GM18951 (cell line): ENCODE data around the gene ZNF75A.

Experiments
- POLR2A ChIP-seq: IDR thresholded peaks from 4 replicates; pipeline ENCODE4 v1.6.1; 2011; ENCODE audit warnings: mild to moderate bottlenecking; ENCODE audit not compliant: insufficient read length, insufficient read depth; ENCODE audit errors: extremely low read depth
- in situ Hi-C: fragments of 300-500 bp; cut with MboI; formaldehyde crosslinking; loops from one replicate; pipeline ENCODE4 v1.12.0; 2022; ENCODE audit warnings: low sequenced_read_pairs, mixed read lengths, inconsistent platforms; ENCODE audit not compliant: unreplicated experiment

Gene ZNF75A

DNA sequence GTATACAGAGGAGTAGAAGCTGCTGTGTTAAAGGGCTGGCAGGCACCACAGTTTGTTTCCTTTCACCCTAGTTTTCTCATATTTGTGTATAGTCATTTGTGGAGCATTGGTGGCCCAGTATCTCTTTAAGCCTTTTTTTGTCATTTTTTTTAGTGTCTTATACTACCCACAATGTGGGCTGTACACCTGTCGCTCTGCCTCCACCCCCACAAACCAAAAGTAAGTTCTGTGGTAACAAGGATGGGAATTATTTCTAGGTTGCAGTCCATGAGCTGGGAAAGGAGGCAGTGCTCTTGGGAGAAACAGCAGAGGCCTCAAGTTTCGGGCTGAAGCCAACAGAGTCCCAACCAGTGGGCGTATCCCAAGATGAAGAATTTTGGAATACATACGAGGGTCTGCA lies 6.2 kb downstream of the ZNF75A start:
- in situ Hi-C loops: no loop called here
- no peak for TF ChIP-seq POLR2A

DNA sequence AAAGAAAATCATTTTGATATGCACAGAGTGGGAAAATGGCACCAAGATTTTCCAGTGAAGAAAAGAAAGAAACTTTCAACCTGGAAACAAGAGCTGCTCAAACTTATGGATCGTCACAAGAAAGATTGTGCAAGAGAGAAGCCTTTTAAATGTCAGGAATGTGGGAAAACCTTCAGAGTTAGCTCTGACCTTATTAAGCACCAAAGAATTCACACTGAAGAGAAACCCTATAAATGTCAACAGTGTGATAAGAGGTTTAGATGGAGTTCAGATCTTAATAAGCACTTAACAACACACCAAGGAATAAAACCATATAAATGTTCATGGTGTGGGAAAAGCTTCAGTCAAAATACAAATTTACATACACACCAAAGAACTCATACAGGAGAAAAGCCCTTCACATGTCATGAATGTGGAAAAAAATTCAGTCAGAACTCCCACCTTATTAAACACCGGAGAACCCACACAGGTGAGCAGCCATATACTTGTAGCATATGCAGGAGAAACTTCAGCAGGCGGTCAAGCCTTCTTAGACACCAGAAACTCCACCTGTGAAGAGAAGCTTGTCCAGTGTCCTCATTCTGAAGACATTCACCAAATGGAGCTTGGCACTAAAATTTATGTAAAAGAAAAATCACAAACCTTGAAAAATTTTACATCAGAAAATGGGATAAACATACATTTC lies 12.2 kb downstream of the ZNF75A start:
- in situ Hi-C loops: no loop called here
- TF ChIP-seq POLR2A: no peak

DNA sequence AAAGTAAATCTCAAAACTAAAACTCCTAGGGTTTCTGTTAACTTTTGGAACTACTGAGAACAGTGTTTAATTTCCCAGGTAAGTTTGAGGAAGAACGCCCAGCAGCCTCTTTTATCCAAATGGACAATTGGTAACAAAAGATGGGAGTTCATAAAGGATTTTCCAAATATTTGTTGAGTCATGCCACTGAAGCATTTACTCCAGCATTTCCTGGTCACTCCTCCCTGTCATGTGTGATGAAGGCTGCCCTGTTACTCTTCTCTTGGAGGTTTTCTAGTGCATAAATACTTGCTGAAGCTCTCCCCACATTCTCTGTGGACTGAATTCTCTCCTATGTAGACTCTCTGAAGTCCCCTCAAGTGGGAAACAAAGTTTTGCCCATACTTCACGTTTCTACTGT lies 16.5 kb downstream of the ZNF75A start:
- no peak for TF ChIP-seq POLR2A
- in situ Hi-C loops: no loop called here

DNA sequence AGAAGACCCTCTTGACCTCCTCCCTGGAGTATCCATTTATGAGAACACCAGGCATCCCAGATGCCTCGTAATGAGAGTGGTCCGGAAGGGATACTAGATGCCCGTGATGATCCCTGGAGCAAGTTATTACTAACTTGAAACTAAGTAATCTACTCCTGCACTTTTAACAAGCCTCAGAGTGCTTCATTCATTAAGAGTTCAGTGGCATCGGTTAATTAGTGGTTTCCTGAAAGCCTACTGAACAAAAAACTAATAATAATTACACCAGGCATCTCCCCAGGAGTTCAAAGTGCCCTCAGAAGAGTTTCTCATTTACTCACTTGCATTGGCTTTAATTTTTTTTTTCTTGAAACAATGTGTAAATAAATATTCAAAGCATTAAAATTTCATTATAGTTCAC lies 22.2 kb downstream of the ZNF75A start:
- TF ChIP-seq POLR2A: no peak
- in situ Hi-C loops: no loop called here

DNA sequence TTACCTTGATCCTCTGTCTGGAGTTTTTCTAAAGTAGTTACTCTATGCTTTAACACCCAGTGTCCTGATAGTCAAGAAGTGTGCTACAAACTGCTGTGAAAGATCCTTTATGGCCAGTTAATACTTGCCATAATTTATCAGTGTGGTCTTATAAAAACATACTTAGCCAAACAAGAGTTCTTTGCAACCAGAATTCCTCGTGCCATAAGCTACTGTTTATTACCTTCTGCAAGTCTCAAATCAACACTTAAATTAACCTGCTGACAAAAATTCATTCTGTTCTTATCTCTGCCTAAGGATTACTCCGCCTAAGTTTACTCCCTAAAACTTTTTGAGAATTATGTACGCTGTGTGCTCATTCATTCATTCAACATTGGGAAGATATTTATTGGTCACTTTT lies 22.8 kb downstream of the ZNF75A start:
- no peak for TF ChIP-seq POLR2A
- in situ Hi-C loops: no loop called here

DNA sequence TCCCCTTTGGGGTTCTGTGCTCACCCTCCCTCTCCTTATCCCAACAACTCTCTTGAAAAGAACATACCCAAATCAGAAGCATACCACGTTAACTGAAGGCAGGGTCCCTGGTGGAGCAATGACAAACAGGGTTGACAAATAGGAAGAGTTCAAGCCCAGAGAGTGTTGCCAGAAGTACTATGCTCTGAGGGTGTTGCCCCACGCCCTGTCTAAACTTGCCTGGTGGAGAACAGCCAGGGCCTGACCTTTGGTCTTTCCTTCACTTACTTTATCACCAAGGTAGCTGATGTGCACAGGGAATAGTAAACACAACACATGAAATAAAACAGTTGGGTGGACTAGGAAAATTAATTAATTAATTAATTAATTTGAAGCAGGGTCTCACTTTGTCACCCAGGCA lies 23.3 kb downstream of the ZNF75A start:
- in situ Hi-C loops: no loop called here
- TF ChIP-seq POLR2A: no peak

DNA sequence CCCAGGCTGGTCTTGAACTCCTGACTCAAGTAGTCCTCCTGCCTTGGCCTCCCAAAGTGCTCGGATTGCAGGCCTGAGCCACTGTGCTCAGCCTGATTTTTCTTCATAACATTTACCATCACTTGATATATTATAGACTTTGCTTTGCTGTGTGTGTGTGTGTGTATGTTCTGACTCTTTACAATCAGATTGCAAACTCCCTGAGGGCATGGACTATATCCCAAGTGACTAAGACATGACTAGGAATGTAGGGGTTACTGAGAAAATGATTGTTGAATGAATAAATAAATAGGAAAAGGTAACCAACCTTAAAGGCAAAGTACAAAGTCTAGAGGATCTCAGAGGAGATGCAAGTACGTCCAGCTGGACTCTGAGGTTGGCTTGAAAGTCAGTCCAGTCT lies 40.7 kb downstream of the ZNF75A start:
- no peak for TF ChIP-seq POLR2A
- in situ Hi-C loops: no loop called here

DNA sequence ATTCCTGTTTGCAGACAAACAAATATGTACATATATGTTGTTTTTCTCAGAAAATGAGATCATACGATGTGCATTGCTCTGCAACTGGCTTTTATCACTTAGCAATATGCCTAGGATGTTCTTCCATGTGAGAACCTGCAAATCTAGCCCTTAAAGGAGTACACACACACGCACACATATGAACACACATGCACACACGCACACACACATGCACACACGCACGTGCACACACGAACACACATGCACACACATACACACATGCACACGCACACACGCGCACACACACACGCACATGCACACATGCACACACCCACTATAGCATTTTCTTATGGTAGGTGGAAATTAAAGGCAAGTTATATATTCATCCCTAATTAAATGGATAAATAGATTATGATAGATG lies 42.3 kb downstream of the ZNF75A start:
- no peak for TF ChIP-seq POLR2A
- in situ Hi-C loops: no loop called here

DNA sequence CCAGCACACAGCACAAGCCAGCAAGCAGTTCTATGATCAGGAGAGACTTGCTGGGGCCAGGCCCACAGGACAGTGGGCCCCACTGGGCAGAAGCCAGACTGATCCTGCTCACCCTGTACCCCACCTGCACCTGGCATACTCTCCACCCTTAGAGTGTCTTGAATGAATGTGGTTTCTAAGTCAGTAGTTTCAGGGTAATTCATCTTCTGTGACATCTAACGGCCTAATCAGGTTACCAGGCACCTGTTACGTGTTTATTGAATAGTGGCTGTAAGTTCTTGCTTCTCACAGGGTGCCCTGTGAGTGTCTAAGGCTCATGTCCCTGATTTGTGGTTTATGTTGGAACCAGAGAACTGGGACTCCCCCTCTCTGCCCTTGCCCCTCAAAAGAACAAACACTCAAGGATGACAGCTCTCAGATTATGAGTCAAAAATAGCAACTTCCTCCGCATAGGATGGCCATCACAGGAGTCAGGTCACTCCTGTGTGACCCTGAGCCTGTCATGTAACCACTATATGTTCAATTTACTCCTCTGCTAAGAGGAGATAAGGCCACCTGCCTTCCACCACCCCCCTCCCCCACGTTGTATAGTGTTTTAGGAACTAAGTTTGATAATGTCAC lies 43.4 kb downstream of the ZNF75A start:
- TF ChIP-seq POLR2A: no peak
- in situ Hi-C loops: no loop called here

DNA sequence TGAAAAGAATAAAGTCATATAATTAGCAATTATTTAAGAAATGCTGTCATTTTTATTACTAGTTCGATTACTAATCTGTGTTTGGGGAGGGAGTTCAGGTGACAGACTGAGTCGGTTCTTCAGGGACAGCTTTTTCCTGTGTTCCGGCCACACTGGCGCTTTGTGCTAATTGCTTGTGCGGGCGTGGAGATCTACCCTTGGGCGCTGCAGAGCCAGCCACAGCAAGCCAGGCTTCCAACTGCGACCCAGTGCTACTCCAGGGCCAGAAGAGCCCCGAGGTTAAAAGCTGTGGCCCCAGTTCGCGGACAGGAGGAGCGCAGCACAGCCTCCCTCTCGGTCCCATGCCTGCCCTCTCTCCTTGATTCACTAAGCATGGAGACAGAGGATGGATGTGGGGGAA lies 43.9 kb downstream of the ZNF75A start:
- TF ChIP-seq POLR2A: no peak
- in situ Hi-C loops: no loop called here

DNA sequence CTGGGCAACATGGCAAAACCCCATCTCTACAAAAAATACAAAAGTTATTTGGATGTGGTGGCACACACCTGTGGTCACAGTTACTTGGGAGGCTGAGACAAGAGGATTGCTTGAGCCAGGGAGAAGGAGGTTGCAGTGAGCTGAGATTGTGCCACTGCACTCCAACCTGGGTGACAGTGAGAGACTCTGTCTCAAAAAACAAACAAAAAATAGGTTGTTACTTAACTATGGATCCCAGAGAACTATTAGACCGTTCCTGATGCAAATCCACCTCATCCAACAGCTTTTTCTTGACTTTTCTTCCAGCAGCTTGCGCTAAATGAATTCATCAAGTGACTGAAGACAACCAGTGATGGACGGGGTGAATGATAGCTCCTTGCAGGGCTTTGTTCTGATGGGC lies 50.3 kb downstream of the ZNF75A start, which contains the start of gene OR2C1:
Gene OR2C1, plus strand, starts transcription at position 301 of the 400 bp plus-strand sequence. Its CDS starts 52 bp downstream, at position 353.
- in situ Hi-C loops: no loop called here
- no peak for TF ChIP-seq POLR2A

DNA sequence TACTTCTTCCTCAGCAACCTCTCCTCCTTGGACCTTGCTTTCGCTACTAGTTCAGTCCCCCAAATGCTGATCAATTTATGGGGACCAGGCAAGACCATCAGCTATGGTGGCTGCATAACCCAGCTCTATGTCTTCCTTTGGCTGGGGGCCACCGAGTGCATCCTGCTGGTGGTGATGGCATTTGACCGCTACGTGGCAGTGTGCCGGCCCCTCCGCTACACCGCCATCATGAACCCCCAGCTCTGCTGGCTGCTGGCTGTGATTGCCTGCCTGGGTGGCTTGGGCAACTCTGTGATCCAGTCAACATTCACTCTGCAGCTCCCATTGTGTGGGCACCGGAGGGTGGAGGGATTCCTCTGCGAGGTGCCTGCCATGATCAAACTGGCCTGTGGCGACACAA lies 50.8 kb downstream of the ZNF75A start:
- no peak for TF ChIP-seq POLR2A
- in situ Hi-C loops: no loop called here

DNA sequence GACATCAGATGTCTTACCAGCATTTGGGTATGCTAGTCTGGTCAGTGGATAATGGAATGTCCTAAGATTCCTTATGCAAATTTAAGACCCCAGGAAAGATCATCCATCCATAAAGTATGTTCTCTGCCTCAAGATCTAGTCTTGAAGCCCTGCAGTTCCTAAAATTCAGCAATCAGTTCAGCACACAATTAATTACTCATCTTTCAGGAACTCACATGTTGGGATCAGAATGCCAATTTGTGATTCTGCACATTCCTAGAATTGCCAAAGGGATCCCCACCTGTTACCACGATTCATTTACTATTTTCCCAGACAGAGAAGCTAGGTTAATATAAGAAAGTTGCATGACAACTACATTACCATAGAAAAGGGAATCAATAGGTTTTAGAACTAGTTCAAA lies 53.6 kb downstream of the ZNF75A start:
- TF ChIP-seq POLR2A: no peak
- in situ Hi-C loops: no loop called here

DNA sequence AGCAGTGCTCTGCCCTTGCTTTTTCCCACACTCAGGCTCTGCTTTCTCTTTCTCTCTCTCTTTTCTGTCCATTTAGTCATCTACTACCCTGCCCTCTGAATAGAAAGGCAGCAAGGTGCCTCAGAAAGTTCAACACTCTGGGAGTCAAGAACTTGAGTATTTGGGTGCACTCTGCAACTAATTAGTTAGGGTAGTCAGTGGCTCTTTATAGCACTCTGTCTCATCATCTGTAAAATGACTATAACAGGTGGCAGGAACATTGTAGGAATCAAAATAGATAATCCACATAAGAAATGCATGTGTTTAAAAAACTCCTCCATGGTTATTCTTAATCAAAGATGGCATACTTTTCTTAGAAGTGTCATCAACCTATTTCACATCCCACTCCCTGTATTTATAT lies 57.6 kb downstream of the ZNF75A start:
- TF ChIP-seq POLR2A: no peak
- in situ Hi-C loops: no loop called here

DNA sequence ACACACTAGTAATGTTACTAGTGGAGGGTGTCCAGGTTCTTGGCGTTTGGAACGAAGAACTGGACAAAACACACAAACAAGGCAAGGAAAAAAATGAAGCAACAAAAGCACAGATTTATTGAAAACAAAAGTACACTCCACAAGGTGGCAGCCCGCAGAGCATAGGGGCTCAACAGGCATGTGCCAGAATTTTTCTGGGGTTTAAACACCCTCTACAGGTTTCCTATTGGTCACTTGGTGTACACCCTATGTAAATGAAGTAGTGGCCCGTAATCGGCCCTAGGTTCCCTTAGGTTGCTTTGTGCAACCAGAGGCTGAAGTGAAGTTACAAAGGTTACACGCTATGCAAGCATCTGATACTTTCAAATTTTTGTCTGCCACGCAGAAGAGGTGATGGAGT lies 58.5 kb downstream of the ZNF75A start:
- in situ Hi-C loops: no loop called here
- no peak for TF ChIP-seq POLR2A

DNA sequence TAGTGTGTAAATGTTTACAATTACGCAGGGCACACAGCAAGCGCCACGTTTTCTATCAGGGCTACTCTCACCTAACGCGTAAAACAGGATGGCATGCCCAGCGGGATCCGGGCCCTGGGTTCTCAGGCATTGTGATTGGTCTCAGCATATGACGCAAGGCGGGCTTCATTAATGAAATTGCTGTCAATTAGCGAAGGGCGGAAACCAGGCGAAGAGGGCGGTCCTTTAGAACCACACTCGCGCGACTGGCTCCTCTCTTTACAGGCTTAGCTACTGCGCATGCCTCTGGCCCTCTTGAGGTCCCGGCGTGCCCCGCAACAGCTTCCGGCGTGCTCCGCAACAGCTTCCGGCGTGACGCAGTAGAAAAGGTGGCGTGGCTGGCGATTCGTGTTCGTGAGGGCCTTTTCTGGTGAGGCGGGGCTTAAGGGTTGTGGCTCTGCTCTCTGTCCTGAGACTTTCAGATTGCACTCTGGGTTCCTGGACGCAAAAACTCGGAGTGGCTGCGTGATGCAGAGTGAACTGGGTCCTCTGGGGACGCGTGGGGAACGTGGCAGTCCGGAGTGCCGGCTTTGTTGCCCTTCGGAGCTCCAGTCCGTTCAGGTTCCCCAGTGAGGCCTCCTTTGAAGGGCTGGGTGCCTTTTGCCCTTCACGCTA lies 59.6 kb downstream of the ZNF75A start:
- TF ChIP-seq POLR2A: peak; percentile 38
- in situ Hi-C loops: no loop called here
